GM19467 (cell line): ENCODE measurements around the gene RELT.
"Not testable (repeated sequence)": the region's sequence is repeated elsewhere in the genome, so short reads cannot be mapped to it uniquely, and the experiment has no call there.

Experiments used
- ATAC-seq: cut with Tn5 transposase; IDR thresholded peaks from one replicate; pipeline ENCODE4 v1.9.1; 2021; ENCODE audit warnings: mild to moderate bottlenecking, moderate library complexity; ENCODE audit not compliant: unreplicated experiment

Gene RELT

DNA sequence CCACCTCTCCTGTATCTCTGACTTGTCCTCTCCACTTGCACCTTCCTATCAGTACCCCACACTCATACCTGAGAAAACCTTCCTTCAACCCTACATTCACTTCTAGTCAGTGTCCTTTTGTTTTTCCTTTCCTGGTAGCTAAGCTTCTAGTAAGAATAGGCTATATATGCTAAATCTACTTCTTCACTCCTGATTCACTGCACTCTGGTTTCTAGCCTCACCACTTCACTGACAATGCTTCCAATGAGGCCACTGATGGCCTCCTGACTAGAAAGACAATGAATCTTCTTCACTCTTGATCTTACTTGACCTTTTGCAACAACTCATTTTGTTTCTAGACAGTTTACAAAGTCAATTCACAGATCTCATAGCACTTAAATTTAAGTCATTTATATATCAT lies 52.0 kb downstream of the RELT start:
- no peak for ATAC-seq

DNA sequence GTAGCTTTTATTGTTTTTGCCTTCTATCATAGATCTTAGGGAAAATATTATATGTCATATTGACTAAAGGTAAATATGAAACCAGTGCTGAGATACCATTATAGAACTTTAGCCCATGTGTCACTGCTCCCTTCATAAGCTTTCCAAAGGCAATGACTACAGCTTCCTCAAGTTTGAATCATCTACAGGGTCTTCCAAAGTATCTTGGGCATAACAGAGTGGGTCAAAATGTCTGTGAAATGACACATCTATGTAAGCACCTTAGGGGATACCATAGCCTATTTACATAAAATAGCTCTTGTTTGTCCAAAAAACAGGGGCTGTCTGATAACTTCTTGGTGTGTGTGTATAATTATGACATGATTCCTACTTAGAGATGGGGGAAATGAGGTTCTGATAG lies 52.5 kb downstream of the RELT start:
- ATAC-seq = no peak

DNA sequence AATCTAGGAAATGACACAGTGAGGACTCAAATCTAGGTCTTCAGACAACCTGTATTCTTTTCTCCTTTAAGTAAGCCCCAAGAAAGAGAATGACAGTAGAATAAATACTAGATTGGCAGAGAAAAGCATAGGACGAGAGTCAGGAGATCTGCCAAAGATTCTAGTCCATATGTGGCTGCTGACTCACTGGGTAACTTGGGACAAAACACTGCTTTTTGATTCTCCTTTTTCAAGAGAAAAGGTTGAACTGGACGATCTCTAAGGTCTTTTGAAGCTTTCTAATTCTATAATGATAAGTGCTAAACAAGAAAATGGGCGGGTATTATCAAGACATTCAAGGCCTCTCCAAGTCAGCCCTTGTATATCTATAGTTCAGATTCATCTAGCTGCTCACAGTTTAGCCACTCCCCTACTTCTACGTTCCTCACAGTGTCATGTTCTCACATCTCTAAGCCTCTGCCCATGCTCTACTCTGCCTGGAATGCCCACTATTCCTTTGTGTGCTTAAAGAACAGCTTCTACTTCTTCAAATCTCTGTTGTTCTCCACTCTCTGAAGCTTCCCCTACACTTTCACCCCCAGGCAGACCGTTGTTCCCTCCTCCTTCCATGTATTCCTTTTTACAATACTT lies 53.0 kb downstream of the RELT start:
- ATAC-seq = no peak

DNA sequence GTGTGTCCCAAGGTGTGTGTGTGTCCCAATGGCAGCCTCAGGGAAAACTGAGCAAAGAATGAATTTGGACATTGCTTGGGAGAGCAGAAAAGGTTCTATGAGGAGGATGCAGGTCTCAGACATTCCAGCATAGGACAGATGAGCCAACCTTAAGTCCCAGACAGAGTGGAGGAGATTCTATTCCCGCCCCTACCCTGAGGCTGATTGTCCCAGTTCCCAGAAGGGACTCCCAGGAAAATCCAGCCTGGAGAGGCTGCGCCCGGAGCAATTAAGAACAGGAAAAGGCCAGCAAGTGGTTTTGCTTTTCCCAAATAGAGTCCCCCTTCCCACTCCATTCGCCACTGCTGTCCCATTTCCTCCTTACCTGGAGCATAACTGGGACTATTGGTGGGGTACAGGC lies 54.1 kb downstream of the RELT start:
- no peak for ATAC-seq

DNA sequence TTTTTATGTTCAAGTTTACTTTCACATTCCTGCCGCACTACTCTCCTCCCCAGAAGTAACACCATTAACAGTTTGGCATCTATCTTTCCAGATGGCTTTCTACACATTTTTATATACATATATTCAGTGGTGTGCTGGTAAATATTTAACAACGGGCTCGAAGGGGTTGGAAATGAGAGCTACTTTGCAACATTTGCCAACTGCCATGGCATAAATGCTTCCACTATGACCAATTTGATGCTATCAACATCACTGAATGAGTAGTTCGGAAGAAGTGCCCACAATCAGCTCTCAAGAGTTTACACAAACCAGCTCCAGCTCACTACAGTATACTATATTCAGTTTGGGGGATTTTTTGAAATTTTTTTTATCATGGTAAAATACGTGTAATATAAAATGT lies 55.2 kb downstream of the RELT start:
- ATAC-seq = no peak

DNA sequence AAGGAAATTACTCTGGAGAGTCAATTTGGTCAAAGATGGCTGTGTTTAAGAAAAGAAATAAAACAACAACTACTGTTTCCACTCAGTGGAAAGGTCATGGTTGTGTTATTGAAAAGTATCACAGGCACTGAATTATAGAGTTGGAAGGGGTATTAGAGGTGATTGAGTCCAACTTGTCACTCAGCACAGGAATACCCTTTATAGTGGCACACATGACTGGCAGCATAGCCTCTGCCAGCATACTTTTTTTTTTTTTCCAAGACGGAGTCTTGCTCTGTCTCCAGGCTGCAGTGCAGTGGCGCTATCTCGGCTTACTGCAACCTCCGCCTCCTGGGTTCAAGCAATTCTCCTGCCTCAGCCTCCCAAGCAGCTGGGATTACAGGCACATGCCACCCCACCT lies 60.7 kb downstream of the RELT start:
- ATAC-seq = not testable (repeated sequence)

DNA sequence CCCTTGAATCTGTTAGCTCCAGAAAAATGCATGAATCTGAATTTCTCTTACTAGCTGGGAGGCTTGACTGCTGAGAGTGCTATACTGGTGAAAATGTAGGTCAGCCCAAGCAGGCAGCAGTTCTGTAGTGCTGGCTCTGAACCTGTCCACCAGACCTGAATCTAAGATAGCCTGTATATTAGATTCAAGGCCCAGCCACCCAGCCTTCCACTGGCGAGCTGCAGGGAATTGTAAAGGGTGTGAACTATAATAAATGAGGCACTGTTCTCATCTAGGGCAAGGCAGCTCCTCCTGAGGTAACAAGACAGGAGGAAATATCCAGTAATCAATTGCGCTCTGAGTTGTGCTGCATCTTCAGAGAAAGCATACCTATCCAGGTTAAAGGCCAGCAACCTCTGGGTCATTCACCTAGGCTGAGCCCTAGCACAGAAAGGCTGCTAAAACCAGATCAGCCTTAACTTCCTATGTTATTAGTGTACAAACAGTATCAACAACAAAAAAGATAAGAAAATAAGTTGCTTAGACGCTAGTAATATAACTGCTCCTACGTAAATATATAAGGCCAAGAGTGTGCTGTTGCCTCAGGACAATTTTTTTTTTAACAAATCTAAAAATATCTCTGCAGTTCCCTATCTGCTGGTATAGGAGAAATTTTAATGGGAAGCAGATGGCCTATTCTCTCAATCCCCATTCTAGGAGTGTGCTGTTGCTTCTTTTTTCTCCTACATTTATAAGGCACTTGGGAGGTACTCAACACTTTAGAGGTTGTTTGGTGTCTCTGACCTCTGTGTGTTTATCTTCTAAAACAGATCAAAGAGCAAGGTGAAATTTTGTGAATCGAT lies 63.0 kb downstream of the RELT start:
- no peak for ATAC-seq

DNA sequence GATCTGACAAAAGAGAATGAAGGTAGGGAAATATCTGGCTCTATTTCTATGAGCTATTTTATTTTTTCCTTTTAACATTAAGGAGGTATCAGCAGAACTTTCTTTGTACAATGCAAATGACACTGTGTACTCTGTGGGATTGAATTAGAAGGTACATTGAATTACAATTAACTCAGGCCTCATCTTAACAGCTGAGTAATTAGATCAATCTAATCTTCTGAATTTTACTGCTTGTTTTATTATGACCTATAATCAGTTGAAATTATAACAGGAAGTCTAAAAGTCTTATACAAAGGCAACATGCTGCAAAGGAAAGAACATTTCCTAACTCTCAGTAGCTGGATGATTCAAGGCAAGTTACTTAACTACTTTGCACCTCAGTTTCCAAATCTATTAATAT lies 69.8 kb downstream of the RELT start:
- no peak for ATAC-seq

DNA sequence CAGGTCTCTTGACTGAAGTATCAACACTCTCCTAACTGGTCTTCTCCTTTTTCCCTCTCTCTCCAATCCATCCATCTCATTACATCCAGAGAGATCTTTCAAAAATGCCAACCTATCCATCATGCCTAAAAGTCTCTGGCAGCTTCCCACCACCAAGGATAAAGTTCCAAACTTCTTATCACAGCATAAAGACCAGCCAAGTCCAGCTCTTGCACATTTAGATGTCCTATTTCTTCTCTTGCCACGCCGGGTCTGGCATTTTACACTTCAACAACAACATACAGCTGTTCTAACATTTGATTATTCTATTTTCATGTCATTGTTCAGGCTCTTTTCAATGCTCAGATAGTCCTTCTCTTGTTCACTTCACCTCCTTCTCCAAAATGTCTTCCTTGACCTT lies 70.6 kb downstream of the RELT start:
- no peak for ATAC-seq
